MM.1S (cell line): Measurements from ENCODE around the gene TLCD1.

Experiments
- CTCF ChIP-seq: fragments of 300-600 bp; sonication (generic); IDR thresholded peaks from 2 replicates; pipeline ENCODE4 v1.5.1; 2016; ENCODE audit warnings: antibody characterized with exemption, low read length, mixed read lengths
- EZH2 ChIP-seq: fragments of 300-600 bp; sonication (generic); optimal IDR thresholded peaks from 2 replicates; pipeline ENCODE3; 2017; ENCODE audit warnings: low read depth, mild to moderate bottlenecking, antibody characterized with exemption, low read length, mixed read lengths
- EZH2phosphoT487 ChIP-seq: fragments of 300-600 bp; sonication (generic); IDR thresholded peaks from 2 replicates; pipeline ENCODE4 v1.6.1; 2018; ENCODE audit warnings: antibody characterized with exemption, low read length

GRCh38 chr17:28744972-28745785, 19.1 kb upstream of the TLCD1 start:
- TF ChIP-seq CTCF (no peak), EZH2 (no peak), EZH2phosphoT487 (no peak)
